ENCODE results near the gene GYS1. TPM values are rescaled to one million over a fixed set of nuclear protein-coding genes. Genes with fewer than 3 reads are reported as not detected.

The GYS1 gene
- total RNA-seq, 1 donor from 2014 or later, result 17.7 TPM

DNA sequence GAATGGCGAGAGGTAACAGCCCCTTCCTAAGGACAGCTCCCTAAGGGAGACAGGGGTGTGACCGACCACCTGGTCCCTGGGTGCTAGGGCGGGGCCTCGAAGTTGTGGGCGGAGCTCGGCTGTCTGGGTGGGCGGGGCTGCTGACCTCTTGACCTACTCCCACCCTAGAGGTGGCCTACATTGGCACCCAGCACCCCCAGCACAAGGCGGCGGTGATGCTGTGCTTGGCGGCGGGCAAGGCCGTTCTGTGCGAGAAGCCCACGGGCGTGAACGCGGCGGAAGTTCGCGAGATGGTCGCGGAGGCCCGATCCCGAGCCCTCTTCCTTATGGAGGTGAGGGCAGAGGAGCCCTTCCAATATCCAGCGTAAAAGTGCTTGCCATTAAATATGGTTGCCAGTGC lies 57.2 kb downstream of the GYS1 start:
- peaks cover 5% of the 10 kb centered on the region for H3K36me3 Mint-ChIP-seq
- no peak for DNase-seq (ENCODE audit: low spot score)

DNA sequence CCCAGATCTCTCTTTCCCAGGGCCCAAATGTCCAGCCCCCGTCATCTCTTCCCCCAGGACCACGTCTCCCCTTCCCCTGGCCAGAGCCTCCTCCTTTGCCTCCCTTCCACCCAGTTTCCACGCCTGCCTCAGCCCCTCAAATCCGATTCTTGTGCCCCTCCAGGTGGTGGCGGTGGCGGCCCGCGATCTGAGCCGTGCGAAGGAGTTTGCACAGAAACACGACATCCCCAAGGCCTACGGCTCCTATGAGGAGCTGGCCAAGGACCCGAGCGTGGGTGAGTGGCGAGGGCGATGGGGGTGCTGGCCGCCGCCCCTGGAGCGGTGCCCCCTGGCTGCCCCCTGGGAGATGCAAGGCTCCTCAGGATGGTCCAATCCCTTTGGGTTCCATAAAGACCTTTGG lies 58.3 kb downstream of the GYS1 start:
- Histone ChIP-seq H3F3A (ENCODE audit: low read depth) (peaks cover 28% of the 10 kb centered on the region), H3K4me2 (no peak overlapping the region), H3K9ac (no peak overlapping the region), H3K27me3 (peaks cover 44% of the 10 kb centered on the region), H2AFZ (replicated peaks) (no peak overlapping the region), H3K36me3 (no peaks in the 10 kb centered on the region), H3K9me3 (ENCODE audit: low read depth) (no peaks in the 10 kb centered on the region), H4K20me1 (ENCODE audit: low read depth) (no peaks in the 10 kb centered on the region), H3K79me2 (ENCODE audit: low read depth) (no peaks in the 10 kb centered on the region), H3K27ac (no peak overlapping the region), H3K4me1 (peaks cover 17% of the 10 kb centered on the region), H3K4me3 (no peak overlapping the region)
- Mint-ChIP-seq H3K27me3 (ENCODE audit: insufficient read depth, low read depth) (no peaks in the 10 kb centered on the region), H3K27ac (no peak overlapping the region), H3K9me3 (peaks cover 7% of the 10 kb centered on the region), H3K4me3 (no peak overlapping the region), H3K36me3 (peaks cover 5% of the 10 kb centered on the region), H3K4me1 (peaks cover 22% of the 10 kb centered on the region)
- peak; percentile 24 for DNase-seq (ENCODE audit: low spot score)
- TF ChIP-seq EZH2 (IDR thresholded peaks at IDR 0.05) (no peak), EZH2phosphoT487 (IDR thresholded peaks at IDR 0.05) (no peak)
- TF ChIP-seq, protein P1, sequence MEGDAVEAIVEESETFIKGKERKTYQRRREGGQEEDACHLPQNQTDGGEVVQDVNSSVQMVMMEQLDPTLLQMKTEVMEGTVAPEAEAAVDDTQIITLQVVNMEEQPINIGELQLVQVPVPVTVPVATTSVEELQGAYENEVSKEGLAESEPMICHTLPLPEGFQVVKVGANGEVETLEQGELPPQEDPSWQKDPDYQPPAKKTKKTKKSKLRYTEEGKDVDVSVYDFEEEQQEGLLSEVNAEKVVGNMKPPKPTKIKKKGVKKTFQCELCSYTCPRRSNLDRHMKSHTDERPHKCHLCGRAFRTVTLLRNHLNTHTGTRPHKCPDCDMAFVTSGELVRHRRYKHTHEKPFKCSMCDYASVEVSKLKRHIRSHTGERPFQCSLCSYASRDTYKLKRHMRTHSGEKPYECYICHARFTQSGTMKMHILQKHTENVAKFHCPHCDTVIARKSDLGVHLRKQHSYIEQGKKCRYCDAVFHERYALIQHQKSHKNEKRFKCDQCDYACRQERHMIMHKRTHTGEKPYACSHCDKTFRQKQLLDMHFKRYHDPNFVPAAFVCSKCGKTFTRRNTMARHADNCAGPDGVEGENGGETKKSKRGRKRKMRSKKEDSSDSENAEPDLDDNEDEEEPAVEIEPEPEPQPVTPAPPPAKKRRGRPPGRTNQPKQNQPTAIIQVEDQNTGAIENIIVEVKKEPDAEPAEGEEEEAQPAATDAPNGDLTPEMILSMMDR (IDR thresholded peaks at IDR 0.05), result peak; percentile 25

More for the DNA sequence above, 57.2 kb downstream of the GYS1 start:
- H3K4me3 ChIP-seq, result no peak overlapping the region
- H3K9ac ChIP-seq, result no peak overlapping the region
- H3K4me1 Mint-ChIP-seq, result peaks cover 22% of the 10 kb centered on the region
- H3K79me2 ChIP-seq (ENCODE audit: low read depth), result no peaks in the 10 kb centered on the region
- peaks cover 7% of the 10 kb centered on the region for H3K9me3 Mint-ChIP-seq
- H3F3A ChIP-seq (ENCODE audit: low read depth), result peaks cover 28% of the 10 kb centered on the region
- H3K27me3 Mint-ChIP-seq (ENCODE audit: insufficient read depth, low read depth), result no peaks in the 10 kb centered on the region
- H3K36me3 ChIP-seq, result no peaks in the 10 kb centered on the region
- no peaks in the 10 kb centered on the region for H3K9me3 ChIP-seq (ENCODE audit: low read depth)
- TF ChIP-seq EZH2phosphoT487 (IDR thresholded peaks at IDR 0.05) (no peak), EZH2 (IDR thresholded peaks at IDR 0.05) (no peak)
- TF ChIP-seq, protein P1 (IDR thresholded peaks at IDR 0.05), result no peak
- no peak overlapping the region for H3K4me3 Mint-ChIP-seq
- no peak overlapping the region for H2AFZ ChIP-seq (replicated peaks)
- H4K20me1 ChIP-seq (ENCODE audit: low read depth), result no peaks in the 10 kb centered on the region
- no peak overlapping the region for H3K27ac ChIP-seq
- peaks cover 17% of the 10 kb centered on the region for H3K4me1 ChIP-seq
- no peak overlapping the region for H3K4me2 ChIP-seq
- peaks cover 44% of the 10 kb centered on the region for H3K27me3 ChIP-seq
- no peak overlapping the region for H3K27ac Mint-ChIP-seq

DNA sequence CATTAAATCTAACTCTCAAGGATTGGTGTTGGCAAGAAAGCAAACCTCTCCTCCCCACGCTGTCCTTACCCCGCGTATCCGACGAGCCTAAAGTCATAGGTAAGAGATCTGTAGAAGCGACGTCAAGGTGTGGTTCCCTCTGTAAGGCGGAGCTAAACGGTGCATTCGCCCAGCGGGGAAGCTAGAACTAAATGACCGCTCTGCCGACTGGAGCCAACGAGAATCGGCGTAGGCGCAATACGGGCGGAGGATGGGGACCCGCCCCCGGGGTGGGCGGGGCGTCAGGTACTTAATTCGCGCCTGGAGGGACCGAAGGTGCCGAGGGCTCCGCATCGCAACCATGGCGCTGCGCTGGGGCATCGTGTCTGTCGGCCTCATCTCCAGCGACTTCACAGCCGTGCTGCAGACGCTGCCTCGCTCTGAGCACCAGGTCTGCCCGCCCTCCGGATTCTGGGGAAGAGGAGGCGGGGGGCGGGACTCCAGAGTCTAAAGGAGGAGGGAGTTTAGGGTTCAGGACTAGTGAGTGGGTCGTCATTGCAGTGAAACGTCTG lies 59.7 kb downstream of the GYS1 start, which contains the start of gene DHDH:
DHDH (plus strand) TSS at position 318 of the 551 bp plus-strand sequence; CDS start at position 341, 23 bp downstream.
- peaks cover 28% of the 10 kb centered on the region for H3F3A ChIP-seq (ENCODE audit: low read depth)
- no peaks in the 10 kb centered on the region for H3K36me3 ChIP-seq
- no peaks in the 10 kb centered on the region for H3K9me3 ChIP-seq (ENCODE audit: low read depth)
- peaks cover 17% of the 10 kb centered on the region for H3K4me1 ChIP-seq
- peaks cover 44% of the 10 kb centered on the region for H3K27me3 ChIP-seq
- DNase-seq (ENCODE audit: low spot score), result peak; percentile 97
- no peaks in the 10 kb centered on the region for H4K20me1 ChIP-seq (ENCODE audit: low read depth)
- H3K9ac ChIP-seq, result no peak within 1 kb of the TSS
- H3K79me2 ChIP-seq (ENCODE audit: low read depth), result no peaks in the 10 kb centered on the region
- Mint-ChIP-seq H3K27ac (no peak within 1 kb of the TSS), H3K9me3 (peaks cover 2% of the 10 kb centered on the region), H3K4me3 (peak within 1 kb of the TSS; percentile 88), H3K36me3 (no peaks in the 10 kb centered on the region), H3K4me1 (peaks cover 22% of the 10 kb centered on the region), H3K27me3 (ENCODE audit: insufficient read depth, low read depth) (no peaks in the 10 kb centered on the region)
- H3K4me2 ChIP-seq, result peak within 1 kb of the TSS; percentile 81
- H2AFZ ChIP-seq (replicated peaks), result peak within 1 kb of the TSS; percentile 89
- H3K27ac ChIP-seq, result no peak within 1 kb of the TSS
- TF ChIP-seq, protein P1 (IDR thresholded peaks at IDR 0.05), result peak; percentile 13
- no peak for TF ChIP-seq EZH2phosphoT487 (IDR thresholded peaks at IDR 0.05)
- peak within 1 kb of the TSS; percentile 49 for H3K4me3 ChIP-seq

Measured in neural progenitor cell (in vitro differentiated cells).